CD14-positive monocyte (primary cell): Measurements from ENCODE around the gene GPHA2. TPM values are rescaled to one million over a fixed set of nuclear protein-coding genes. Genes with fewer than 3 reads are reported as not detected.

Source experiments
- DNase-seq, 3 donors: peaks; one replicate each; pipeline ENCODE4 v3.0.0-alpha.2; 2011 to 2022
- H2AFZ ChIP-seq: 2 replicates; pipeline ENCODE4 v1.6.0; 2012; ENCODE audit warnings: mild to moderate bottlenecking, low read depth, low read length, inconsistent platforms; ENCODE audit not compliant: insufficient read depth, poor library complexity, severe bottlenecking
- H3K27ac ChIP-seq, 2 donors: 1 replicate in 1 of 2; 2 replicates in 1 of 2; pipeline ENCODE4 v1.5.1; 2012 to 2013; ENCODE audit warnings: low read length in 2 of 2, control low read depth in 1 of 2, inconsistent platforms in 1 of 2, low read depth in 1 of 2, mild to moderate bottlenecking in 1 of 2
- H3K27me3 ChIP-seq, 2 donors: one replicate each; pipeline versions ENCODE4 v1.6.0 to v1.6.1; 2011 to 2013; ENCODE audit warnings: low read length in 2 of 2; ENCODE audit not compliant: control insufficient read depth in 2 of 2, insufficient read depth in 2 of 2
- H3K36me3 ChIP-seq, 2 donors: replicated peaks in 1 of 2; 1 replicate in 1 of 2; 2 replicates in 1 of 2; pipeline versions ENCODE4 v1.5.1 to v1.6.1; 2012 to 2013; ENCODE audit warnings: low read length in 2 of 2, control low read depth in 1 of 2, inconsistent platforms in 1 of 2, mild to moderate bottlenecking in 1 of 2; ENCODE audit not compliant: insufficient read depth in 2 of 2, control insufficient read depth in 1 of 2
- H3K4me1 ChIP-seq, 2 donors: 1 replicate in 1 of 2; 2 replicates in 1 of 2; pipeline versions ENCODE4 v1.5.1 to v1.6.1; 2012 to 2013; ENCODE audit warnings: low read length in 2 of 2, control low read depth in 1 of 2, inconsistent platforms in 1 of 2, mild to moderate bottlenecking in 1 of 2, moderate library complexity in 1 of 2; ENCODE audit not compliant: insufficient read depth in 2 of 2, control insufficient read depth in 1 of 2
- H3K4me2 ChIP-seq: replicated peaks from 2 replicates; pipeline ENCODE3; 2012; ENCODE audit warnings: low read length, moderate library complexity, mild to moderate bottlenecking; ENCODE audit not compliant: poor library complexity, severe bottlenecking; ENCODE audit errors: extremely low read depth
- H3K4me3 ChIP-seq, 3 experiments: fragments of 200-600 bp in 1 of 3; sonication (generic) in 1 of 3; replicated peaks in 1 of 3; 1 replicate in 2 of 3; 2 replicates in 1 of 3; pipeline ENCODE4 v1.5.1; 2011 to 2013; ENCODE audit warnings: low read length in 3 of 3, mild to moderate bottlenecking in 3 of 3, control low read depth in 2 of 3, low read depth in 2 of 3, inconsistent platforms in 1 of 3, moderate library complexity in 1 of 3
- H3K79me2 ChIP-seq: 2 replicates; pipeline ENCODE4 v1.6.0; 2012; ENCODE audit warnings: mild to moderate bottlenecking, control low read depth, inconsistent platforms, low read length, moderate library complexity; ENCODE audit not compliant: insufficient read depth
- H3K9ac ChIP-seq: 2 replicates; pipeline ENCODE4 v1.6.0; 2017; ENCODE audit warnings: low read length, mild to moderate bottlenecking; ENCODE audit not compliant: insufficient read depth, poor library complexity, severe bottlenecking
- H3K9me3 ChIP-seq, 2 donors: replicated peaks in 1 of 2; 1 replicate in 1 of 2; 2 replicates in 1 of 2; pipeline versions ENCODE4 v1.5.1 to v1.6.1; 2012 to 2013; ENCODE audit warnings: low read length in 2 of 2, control low read depth in 1 of 2; ENCODE audit not compliant: control insufficient read depth in 1 of 2, insufficient read depth in 1 of 2
- H4K20me1 ChIP-seq: 2 replicates; pipeline ENCODE4 v1.6.0; 2012; ENCODE audit warnings: mild to moderate bottlenecking, low read length, control low read depth, moderate library complexity; ENCODE audit not compliant: insufficient read depth
- H3K27ac Mint-ChIP-seq, 7 donors: one replicate each; pipeline ENCODE4 v1.8.0; 2020; ENCODE audit warnings: mild to moderate bottlenecking in 7 of 7, mixed read lengths in 7 of 7, moderate library complexity in 6 of 7, inconsistent platforms in 2 of 7
- H3K27me3 Mint-ChIP-seq, 3 donors: one replicate each; pipeline ENCODE4 v1.8.0; 2021 to 2022; ENCODE audit warnings: low read depth in 3 of 3, mild to moderate bottlenecking in 3 of 3, mixed read lengths in 3 of 3, moderate library complexity in 3 of 3, inconsistent platforms in 1 of 3
- H3K36me3 Mint-ChIP-seq, 2 donors: one replicate each; pipeline ENCODE4 v1.8.0; 2020; ENCODE audit warnings: mixed read lengths in 2 of 2, inconsistent platforms in 1 of 2, mild to moderate bottlenecking in 1 of 2
- H3K4me1 Mint-ChIP-seq: one replicate; pipeline ENCODE4 v1.8.0; 2020; ENCODE audit warnings: mild to moderate bottlenecking, mixed read lengths
- H3K4me3 Mint-ChIP-seq, 2 donors: one replicate each; pipeline ENCODE4 v1.8.0; 2020; ENCODE audit warnings: mild to moderate bottlenecking in 2 of 2, mixed read lengths in 2 of 2, moderate library complexity in 1 of 2
- H3K9me3 Mint-ChIP-seq, 7 donors: one replicate each; pipeline ENCODE4 v1.8.0; 2020 to 2022; ENCODE audit warnings: mixed read lengths in 7 of 7, mild to moderate bottlenecking in 6 of 7, moderate library complexity in 6 of 7, inconsistent platforms in 2 of 7
- CTCF ChIP-seq: fragments of 200-600 bp; IDR thresholded peaks from one replicate; pipeline ENCODE4 v1.8.0; 2022; ENCODE audit warnings: antibody characterized with exemption, mild to moderate bottlenecking
- WGBS: methylation state at CpG from one replicate; pipeline ENCODE4 v1.1.5; 2013; ENCODE audit warnings: missing lambda C conversion rate; ENCODE audit not compliant: insufficient coverage; 5-methylcytosine and 5-hydroxymethylcytosine counted together
- intact Hi-C, 2 donors: fragments of 100-400 bp; cut with micrococcal nuclease; formaldehyde crosslinking; loops; one replicate each; pipeline versions ENCODE4 v1.15.0 to v1.15.1; 2023
- polyA plus RNA-seq, 3 donors: library from polyadenylated mRNA; depleted of rRNA in 1 of 3; unstranded in 2 of 3; stranded (reverse) in 1 of 3; fragments of 300-500 nt in 2 of 3; fragments of >200 nt in 1 of 3; fragmentation: Illumina TruSeq in 2 of 3; gene quantifications; 1 replicate in 2 of 3; 2 replicates in 1 of 3; pipeline ENCODE4 v1.2.3, GENCODE V29; 2012 to 2021

Gene GPHA2
- polyA plus RNA-seq, 3 donors = not detected

DNA sequence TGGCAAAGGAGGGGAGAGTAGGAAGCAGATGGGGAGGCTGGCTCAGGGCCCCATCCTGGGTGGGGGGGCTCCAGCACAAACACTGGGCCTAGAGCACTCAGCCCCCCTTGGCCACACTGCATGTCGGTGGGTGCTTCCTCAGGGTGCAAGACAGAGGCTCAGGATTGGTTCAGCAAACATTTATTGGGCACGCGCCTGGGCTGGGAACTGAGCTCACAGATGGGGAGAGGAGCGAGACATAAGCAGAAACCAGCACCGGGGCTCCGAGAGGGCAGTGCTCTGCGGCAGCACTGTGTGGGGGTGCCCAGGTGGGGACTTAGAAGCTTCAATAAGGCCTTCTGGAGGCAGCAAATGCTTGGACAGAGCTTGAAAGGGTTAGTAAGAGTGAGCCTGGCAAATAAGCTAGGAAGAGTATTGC, 45.2 kb downstream of the GPHA2 start:
- H3K27ac ChIP-seq = no peak overlapping the region
- H3K9me3 ChIP-seq = no peaks in the 10 kb centered on the region
- H3K36me3 ChIP-seq = peaks cover 7 to 9% of the 10 kb centered on the region in 2 donors
- H3K9ac ChIP-seq = no peak overlapping the region
- no peak for TF ChIP-seq CTCF
- intact Hi-C loops = no loop called here
- Mint-ChIP-seq H3K9me3 (no peaks in the 10 kb centered on the region), H3K36me3 (peaks cover 4 to 5% of the 10 kb centered on the region in 2 donors), H3K4me1 (peaks cover 33% of the 10 kb centered on the region), H3K27me3 (peaks cover 4 to 7% (median 5%) of the 10 kb centered on the region in 3 donors), H3K27ac (peak overlapping the region in 1 of 7 donors; percentile 40), H3K4me3 (peak overlapping the region in 1 of 2 donors; percentile 37)
- peaks cover 40 to 45% of the 10 kb centered on the region in 2 donors for H3K4me1 ChIP-seq
- peaks cover 6% of the 10 kb centered on the region for H4K20me1 ChIP-seq
- H2AFZ ChIP-seq = no peak overlapping the region
- no peaks in the 10 kb centered on the region for H3K79me2 ChIP-seq
- 98% methylated on average over 4 of the region's 7 CpGs for WGBS
- no peak for DNase-seq
- no peaks in the 10 kb centered on the region for H3K27me3 ChIP-seq
- no peak overlapping the region for H3K4me3 ChIP-seq
- H3K4me2 ChIP-seq = no peak overlapping the region

- H3K4me2 ChIP-seq = peak overlapping the region; percentile 70
- no peaks in the 10 kb centered on the region for H3K9me3 ChIP-seq
- no peak overlapping the region for H3K27ac ChIP-seq
- DNase-seq = no peak
- H3K4me1 ChIP-seq = peaks cover 47 to 54% of the 10 kb centered on the region in 2 donors
- no peaks in the 10 kb centered on the region for H3K79me2 ChIP-seq
- intact Hi-C loops = loop anchor here in 1 of 2 donors (2.0 kb wide), 1 partner anchor 34 kb away; no protein-coding TSS in a partner anchor
- H4K20me1 ChIP-seq = no peaks in the 10 kb centered on the region
- H3K4me1 Mint-ChIP-seq = peaks cover 44% of the 10 kb centered on the region
- no peak overlapping the region for H3K9ac ChIP-seq
- H3K27ac Mint-ChIP-seq = peak overlapping the region in 1 of 7 donors; percentile 45
- H3K27me3 Mint-ChIP-seq = peaks cover 4 to 12% (median 12%) of the 10 kb centered on the region in 3 donors
- no peak overlapping the region for H3K4me3 ChIP-seq
- no peak overlapping the region for H3K4me3 Mint-ChIP-seq
- no peaks in the 10 kb centered on the region for H3K9me3 Mint-ChIP-seq
- H3K27me3 ChIP-seq = no peaks in the 10 kb centered on the region
- no peak overlapping the region for H2AFZ ChIP-seq
- H3K36me3 Mint-ChIP-seq = peaks cover 0 to 3% of the 10 kb centered on the region in 2 donors
- TF ChIP-seq CTCF = no peak
- WGBS = 66% methylated on average over 6 of the region's 9 CpGs
- H3K36me3 ChIP-seq = no peaks in the 10 kb centered on the region
Observed at GRCh38 chr11:64888729-64889511, 46.8 kb downstream of the GPHA2 start.
